SW480 (cell line): ENCODE data around the gene HCRTR1.

ENCODE experiments used
- DNase-seq: peaks from one replicate; pipeline ENCODE4 v3.0.0-alpha.2; 2016; ENCODE audit warnings: low spot score

HCRTR1 gene

DNA sequence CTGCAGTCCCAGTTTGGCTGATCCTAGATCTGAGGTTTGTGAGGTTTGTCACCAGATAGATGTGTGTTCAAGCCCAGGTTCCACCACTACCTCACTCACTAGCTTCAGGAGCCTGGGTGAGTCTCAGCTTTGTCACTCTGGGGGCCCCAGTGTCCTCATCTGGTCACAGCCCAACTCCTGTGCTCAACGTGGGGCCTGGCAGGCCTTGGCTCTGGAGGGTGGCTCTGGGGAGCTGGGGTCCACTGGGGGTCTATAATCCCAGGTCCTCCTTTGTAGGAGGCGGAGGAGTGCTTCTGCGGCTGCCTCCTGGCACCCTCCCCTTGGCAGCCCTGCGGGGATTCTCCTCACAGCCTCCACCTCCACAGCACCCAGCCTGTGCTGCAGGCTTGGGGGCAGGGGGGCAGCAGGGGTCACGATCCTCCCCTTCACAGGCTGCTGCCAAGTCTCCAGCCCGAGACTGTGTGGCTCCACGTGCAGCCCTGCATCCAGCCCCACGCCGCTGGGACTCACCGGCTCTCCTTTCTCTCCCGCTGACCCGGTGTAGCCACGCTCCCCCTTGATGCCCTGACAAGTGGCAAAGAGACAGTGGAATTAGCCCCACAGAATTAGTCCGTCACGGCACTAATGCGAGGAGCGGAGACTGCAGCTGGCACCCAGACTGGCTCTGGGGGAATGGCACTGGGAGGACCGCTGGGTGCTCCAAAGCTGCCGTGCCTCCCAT is 49.7 kb downstream of the HCRTR1 start:
- no peak for DNase-seq

- DNase-seq = no peak
These were observed 50.9 kb downstream of the HCRTR1 start for GRCh38 chr1:31668303-31668883.

DNA sequence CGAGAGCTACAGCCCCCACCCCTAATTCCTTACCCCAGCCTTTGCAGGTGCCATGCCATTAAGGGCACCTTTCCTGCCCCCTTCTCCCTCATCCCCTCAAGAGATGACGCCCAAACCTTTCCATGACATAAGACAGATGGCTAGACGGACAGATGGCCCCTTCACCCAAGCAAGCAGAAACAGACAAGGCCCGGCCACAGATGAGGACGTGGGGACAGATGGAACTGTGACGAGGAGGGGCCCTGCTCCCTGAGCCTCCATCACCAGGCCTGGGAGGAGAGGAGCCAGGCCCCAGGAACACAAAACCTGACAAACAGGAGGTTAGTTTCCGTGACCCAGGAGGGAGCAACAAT is 51.9 kb downstream of the HCRTR1 start:
- DNase-seq = no peak

- no peak for DNase-seq
These were observed 52.5 kb downstream of the HCRTR1 start for GRCh38 chr1:31669786-31670592.

DNA sequence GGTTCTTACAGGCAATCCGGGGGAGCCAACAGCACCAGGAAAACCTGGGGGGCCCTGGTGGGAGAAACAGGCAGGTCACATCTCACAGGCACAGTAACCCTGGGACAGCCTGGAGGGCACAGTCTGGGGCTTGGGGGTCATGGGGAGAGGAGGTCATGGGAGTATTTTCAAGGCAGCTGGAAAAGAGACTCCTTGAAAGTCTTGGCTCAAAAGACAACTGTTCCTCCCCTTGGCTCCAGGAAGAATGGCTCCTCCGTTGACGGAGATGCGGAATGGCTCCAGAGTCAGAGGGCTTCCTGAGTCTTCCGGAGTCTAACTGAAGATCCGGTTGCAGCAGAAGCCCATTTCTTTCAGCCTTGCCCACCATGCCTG is 53.1 kb downstream of the HCRTR1 start:
- DNase-seq = no peak

- DNase-seq = no peak
These were observed 53.7 kb downstream of the HCRTR1 start for GRCh38 chr1:31671147-31671546.

DNA sequence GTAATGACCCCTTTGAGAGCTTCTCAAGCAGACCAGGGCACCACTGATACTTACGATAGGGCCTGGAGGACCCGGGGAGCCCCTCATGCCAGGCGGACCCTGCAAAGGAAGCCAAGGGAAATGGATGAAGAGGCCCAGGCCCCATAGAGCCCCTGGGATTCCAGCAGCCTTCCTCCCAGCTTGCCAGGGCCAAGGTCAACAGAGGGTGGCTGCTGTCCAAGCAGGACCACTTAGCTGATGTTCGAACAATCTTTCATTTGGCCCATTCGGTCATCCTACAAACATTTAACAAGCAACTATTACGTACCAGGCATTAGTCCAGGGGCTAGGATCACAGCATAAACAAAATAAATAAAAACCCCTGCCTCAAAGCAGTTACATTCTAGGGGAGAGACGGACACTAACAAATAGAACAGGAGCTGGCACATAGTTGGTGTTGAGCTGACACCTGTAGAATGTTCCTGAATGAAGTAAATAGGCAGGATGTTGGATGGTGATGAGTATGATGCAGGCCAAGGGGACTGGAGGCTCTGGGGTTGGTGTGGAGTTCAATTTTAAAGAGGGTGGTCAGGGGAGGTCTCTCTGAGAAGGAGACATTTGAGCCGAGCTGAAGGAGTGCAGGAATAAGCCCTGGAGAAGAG is 54.2 kb downstream of the HCRTR1 start:
- no peak for DNase-seq

- no peak for DNase-seq
These were observed 55.5 kb downstream of the HCRTR1 start for GRCh38 chr1:31672986-31673385.

GRCh38 chr1:31673433-31673832 is 55.9 kb downstream of the HCRTR1 start:
- DNase-seq = no peak

DNA sequence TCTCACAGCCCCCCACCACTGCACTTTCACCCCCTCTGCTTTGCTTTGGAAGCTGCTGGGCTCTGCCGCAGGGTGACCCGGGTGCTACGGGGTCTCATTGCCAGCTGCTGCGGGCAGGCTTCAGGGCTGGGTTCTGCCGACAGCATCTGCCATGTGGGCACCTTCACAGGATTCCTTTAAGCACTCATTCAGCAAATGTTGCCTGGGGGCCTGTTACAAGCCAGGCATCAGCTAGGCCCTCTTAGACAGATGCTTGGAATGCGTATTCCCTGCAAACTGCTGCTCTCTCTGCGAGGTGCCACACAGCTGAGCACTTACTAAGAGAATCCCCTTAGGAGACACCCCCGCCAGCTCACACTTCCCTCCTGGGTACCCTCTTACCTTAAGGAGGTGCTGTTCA is 57.1 kb downstream of the HCRTR1 start:
- no peak for DNase-seq

DNA sequence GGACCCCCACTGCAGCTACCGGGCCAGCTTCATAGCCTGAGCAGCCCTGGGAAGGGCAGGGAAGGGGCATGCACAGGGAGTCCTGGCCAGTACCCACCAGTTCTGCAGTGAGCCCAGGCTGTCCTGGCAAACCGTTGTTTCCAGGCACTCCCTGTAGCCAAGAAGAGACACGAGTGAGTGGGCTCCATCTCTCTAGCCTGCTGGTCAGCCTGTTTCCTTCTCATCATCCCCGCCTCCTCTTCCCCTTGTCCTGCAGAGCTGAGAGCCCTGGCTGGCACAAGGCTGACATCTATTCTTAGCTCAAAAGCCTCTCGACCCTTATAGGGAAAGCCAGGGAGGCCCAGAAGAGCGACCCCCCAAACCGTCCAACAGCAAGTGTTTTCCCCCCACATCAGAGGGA is 57.7 kb downstream of the HCRTR1 start:
- DNase-seq = no peak

- no peak for DNase-seq
These were observed 58.3 kb downstream of the HCRTR1 start for GRCh38 chr1:31675756-31676155.
